GM18526 (cell line): ENCODE results near the gene ATP5F1D.

Source experiments
- POLR2A ChIP-seq: IDR thresholded peaks from 3 replicates; pipeline ENCODE4 v1.6.1; 2011; ENCODE audit not compliant: insufficient read length; ENCODE audit errors: extremely low read depth

The ATP5F1D gene

GRCh38 chr19:1218751-1219567 lies 22.6 kb upstream of the ATP5F1D start:
- TF ChIP-seq POLR2A = no peak

DNA sequence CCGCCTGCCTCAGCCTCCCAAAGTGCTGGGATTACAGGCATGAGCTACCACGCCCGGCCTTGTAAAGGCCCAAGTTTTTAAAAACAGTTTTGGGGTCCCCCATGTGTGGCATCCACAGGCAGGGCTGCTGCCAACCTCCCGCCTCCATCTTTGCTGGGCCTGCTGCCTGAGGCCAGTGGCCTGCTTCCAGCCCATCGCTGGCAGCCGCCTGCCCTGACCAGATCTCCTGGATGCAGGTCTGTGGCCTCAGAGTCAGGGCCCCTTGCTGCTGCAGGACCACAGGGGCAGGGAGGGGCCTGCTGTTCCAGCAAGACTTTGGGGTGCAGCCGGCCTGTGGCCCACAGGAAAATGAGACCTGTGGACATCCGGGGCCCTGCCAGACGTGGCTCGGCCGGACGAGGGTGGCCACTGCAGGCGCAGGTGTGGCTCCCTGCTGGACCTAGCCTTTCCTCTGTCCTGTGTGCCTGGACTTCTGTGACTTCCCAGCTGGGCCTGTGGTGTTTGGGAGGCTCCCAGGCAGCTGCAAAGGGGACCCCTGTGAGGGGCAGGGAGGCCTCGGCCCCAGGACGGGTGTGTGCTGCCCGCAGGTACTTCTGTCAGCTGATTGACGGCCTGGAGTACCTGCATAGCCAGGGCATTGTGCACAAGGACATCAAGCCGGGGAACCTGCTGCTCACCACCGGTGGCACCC lies 21.6 kb upstream of the ATP5F1D start:
- no peak for TF ChIP-seq POLR2A

DNA sequence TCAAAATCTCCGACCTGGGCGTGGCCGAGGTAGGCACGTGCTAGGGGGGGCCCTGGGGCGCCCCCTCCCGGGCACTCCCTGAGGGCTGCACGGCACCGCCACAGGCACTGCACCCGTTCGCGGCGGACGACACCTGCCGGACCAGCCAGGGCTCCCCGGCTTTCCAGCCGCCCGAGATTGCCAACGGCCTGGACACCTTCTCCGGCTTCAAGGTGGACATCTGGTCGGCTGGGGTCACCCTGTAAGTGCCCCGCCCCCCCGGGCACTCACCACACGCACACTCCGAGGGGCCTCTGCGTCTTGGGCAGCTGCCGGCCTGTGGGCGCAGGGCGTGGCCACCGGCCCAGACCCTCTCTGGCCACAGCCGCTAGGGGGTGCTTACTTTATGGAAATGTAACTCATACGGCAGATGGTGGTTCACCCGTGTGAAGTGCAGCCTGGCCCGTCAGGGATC lies 21.0 kb upstream of the ATP5F1D start:
- no peak for TF ChIP-seq POLR2A

- no peak for TF ChIP-seq POLR2A
Observed at GRCh38 chr19:1220976-1221903, 20.3 kb upstream of the ATP5F1D start.

- no peak for TF ChIP-seq POLR2A
Observed at GRCh38 chr19:1221904-1222255, 19.7 kb upstream of the ATP5F1D start.

GRCh38 chr19:1222394-1222793 lies 19.2 kb upstream of the ATP5F1D start:
- no peak for TF ChIP-seq POLR2A

DNA sequence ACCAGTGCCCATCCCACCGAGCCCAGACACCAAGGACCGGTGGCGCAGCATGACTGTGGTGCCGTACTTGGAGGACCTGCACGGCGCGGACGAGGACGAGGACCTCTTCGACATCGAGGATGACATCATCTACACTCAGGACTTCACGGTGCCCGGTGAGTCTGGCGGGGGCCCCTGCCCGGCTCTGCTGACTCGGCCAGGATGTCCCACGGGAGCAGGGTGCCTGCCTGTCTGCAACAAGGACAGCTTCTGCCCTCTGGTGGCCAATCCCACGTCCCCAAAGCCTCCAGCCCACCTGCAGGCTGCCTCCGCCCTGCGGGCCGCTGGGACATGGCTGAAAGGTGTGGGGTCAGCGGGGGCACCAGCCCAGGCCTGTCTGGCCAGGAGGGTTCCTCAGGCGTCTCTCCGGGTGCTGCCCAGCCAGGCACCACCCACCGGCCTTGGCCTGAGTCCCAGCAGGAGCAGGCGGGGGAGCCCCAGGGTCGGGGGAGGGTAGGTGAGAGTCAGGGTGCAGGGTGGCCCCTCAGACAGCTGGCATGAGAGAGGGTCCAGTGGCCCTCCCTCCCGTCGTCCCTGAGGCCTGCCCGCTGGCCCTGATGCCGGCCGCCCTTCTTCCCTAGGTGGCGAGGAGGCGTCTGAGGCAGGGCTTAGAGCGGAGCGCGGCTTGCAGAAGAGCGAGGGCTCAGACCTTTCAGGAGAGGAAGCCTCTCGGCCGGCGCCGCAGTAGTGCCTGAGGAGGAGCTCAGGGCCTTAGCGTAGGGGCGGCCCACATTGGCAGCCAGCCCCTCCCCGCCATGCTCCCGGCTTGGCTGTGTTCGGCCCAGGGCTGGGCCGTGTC lies 18.3 kb upstream of the ATP5F1D start:
- no peak for TF ChIP-seq POLR2A

DNA sequence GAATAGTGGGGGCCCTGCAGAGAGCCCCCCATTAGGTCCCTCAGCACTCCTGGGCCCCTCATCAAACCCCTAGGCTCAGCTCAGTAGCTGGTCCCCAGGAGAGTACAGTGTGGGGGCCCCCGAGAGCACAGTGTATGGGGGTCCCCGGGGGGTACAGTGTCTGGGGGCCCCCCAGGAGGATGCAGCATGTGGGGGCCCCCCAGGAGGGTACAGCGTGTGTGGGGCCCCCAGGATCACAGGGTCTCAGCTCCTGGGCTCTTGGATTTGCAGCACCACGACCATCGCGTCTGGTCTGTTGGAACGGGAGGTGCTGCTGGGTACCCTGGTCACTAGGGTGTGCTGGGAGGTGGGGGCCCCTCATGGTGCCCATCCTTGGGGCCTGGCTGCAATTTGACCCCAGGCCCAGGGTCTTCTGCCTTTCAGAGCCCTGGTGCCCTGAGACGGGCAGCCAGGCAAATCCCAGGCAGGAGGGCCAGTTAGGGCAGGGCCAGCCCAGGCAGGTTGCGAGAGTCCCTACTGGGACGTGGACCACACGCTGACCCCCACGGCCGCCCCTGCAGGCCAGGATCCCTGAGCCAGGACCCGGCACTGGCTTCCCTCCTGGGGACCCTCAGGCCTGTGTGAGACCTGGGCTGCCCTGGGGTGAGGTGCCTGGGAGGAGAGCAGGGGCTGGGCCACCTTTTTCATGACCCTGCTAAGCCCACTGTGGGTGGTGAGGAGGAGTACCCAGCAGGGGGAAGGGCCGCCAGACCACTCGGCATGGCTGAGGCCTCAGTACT lies 17.3 kb upstream of the ATP5F1D start:
- no peak for TF ChIP-seq POLR2A

DNA sequence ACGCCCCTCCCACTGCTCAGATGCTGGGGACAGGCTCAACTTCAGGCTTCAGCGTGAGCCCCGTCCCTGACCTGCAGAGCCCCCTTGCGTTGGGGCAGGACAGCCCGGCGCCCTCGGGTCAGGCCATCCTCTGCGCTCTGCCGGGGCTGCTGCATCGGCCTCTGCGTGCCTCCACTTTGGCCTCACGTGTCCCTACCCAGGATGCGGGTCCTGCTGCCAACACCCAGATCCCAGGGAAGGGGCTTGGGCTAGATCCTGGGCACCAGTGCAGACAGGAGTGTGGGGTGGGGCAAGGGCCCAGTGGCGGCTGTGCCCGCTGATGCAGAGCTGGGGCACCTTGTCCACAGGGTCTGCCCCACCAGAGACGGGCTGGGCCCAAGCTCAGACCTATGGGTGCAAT lies 16.7 kb upstream of the ATP5F1D start:
- no peak for TF ChIP-seq POLR2A

GRCh38 chr19:1225440-1226226 lies 15.9 kb upstream of the ATP5F1D start:
- no peak for TF ChIP-seq POLR2A

- TF ChIP-seq POLR2A = no peak
Observed at GRCh38 chr19:1226227-1226518, 15.4 kb upstream of the ATP5F1D start.

DNA sequence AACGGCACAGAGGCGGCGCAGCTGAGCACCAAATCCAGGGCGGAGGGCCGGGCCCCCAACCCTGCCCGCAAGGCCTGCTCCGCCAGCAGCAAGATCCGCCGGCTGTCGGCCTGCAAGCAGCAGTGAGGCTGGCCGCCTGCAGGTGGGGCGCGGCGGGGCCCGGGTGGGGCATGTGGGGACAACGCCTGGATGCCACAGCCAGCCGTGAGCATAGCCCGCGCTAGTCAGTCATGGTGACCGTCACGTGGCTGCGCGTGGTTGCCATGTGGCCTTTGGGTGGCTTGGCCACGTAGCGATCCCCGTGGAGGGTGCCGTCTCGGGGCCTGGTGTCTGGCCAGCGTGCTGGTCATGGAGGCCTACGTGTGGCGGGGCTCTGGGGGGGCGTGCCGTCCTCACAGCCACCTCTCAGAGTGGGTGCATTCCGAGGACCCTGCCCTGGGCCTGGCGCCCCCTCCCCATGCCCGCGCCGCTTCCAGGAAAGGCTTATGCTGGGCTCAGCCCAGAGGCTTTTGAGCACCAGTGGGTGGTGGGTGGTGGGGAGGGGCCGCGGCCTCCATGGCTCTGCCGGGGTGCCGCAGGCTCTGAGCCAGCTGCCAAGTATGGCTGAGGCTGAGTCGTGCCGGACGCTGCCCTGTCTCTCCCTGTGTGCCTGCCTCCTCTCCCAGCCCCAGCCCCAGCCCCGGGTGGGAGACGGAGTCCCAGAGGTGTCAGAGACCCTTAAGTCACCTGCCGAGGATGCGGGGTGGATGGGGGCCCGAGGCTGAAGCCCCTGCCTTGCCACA lies 14.8 kb upstream of the ATP5F1D start:
- TF ChIP-seq POLR2A = no peak

- no peak for TF ChIP-seq POLR2A
Observed at GRCh38 chr19:1227304-1228054, 14.1 kb upstream of the ATP5F1D start.
